ENCODE measurements around the gene FAAP100.
A peak's percentile ranks its signal among the peaks of the same experiment; 100 is the strongest.

The FAAP100 gene

GRCh38 chr17:81511554-81511803 lies 40.7 kb downstream of the FAAP100 start:
- TF ChIP-seq REST (IDR thresholded peaks at IDR 0.05; ENCODE audit: insufficient read depth in 1 of 2, low read depth in 2 of 2, low read length in 2 of 2) (no peak), POLR2AphosphoS5 (IDR thresholded peaks at IDR 0.05; ENCODE audit: low read depth, low read length) (no peak; the same call in 1 of the 2 replicates), SIN3A (IDR thresholded peaks at IDR 0.05; ENCODE audit: borderline replicate concordance, insufficient read depth, low read length) (no peak), FOXP2 (optimal IDR thresholded peaks at IDR 0.05; ENCODE audit: borderline replicate concordance, extremely low read depth, extremely low read length, insufficient read depth) (no peak), TAF1 (IDR thresholded peaks at IDR 0.05; ENCODE audit: borderline replicate concordance, insufficient read depth, low read length) (no peak)

GRCh38 chr17:81510785-81511553 lies 41.2 kb downstream of the FAAP100 start:
- TF ChIP-seq POLR2AphosphoS5 (IDR thresholded peaks at IDR 0.05; ENCODE audit: low read depth, low read length): no peak; the same call in 1 of the 2 replicates
- TF ChIP-seq FOXP2 (optimal IDR thresholded peaks at IDR 0.05; ENCODE audit: borderline replicate concordance, extremely low read depth, extremely low read length, insufficient read depth): no peak
- TF ChIP-seq SIN3A (IDR thresholded peaks at IDR 0.05; ENCODE audit: borderline replicate concordance, insufficient read depth, low read length): no peak
- TF ChIP-seq REST (IDR thresholded peaks at IDR 0.05; ENCODE audit: insufficient read depth in 1 of 2, low read depth in 2 of 2, low read length in 2 of 2): no peak
- TF ChIP-seq TAF1 (IDR thresholded peaks at IDR 0.05; ENCODE audit: borderline replicate concordance, insufficient read depth, low read length): no peak

DNA sequence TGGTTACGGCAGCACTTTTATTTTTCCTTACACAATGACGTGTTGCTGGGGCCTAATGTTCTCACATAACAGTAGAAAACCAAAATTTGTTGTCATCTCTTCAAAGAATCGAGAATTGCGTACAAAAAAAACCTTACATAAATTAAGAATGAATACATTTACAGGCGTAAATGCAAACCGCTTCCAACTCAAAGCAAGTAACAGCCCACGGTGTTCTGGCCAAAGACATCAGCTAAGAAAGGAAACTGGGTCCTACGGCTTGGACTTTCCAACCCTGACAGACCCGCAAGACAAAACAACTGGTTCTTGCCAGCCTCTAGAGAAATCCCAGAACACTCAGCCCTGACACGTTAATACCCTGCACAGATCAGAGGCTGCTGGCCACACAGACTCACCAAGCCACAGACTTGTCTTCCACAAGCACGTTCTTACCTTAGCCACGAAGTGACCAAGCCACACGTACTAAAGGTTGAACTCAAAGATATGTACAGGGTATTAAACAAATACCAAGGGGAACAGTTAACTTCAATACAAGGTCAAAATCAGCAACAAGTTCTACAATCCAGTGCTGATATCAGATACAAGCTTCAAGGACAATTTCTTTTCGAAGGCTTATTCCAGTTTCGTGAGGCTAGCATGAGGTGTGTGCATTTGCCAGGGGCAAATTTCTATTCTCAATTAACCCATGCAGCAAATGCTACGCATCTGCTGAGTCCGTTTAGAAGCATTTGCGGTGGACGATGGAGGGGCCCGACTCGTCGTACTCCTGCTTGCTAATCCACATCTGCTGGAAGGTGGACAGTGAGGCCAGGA lies 42.0 kb downstream of the FAAP100 start:
- TF ChIP-seq FOXP2 (optimal IDR thresholded peaks at IDR 0.05; ENCODE audit: borderline replicate concordance, extremely low read depth, extremely low read length, insufficient read depth): no peak
- TF ChIP-seq TAF1 (IDR thresholded peaks at IDR 0.05; ENCODE audit: borderline replicate concordance, insufficient read depth, low read length): no peak; the same call in 1 of the 2 replicates
- TF ChIP-seq POLR2AphosphoS5 (IDR thresholded peaks at IDR 0.05; ENCODE audit: low read depth, low read length): 0 out of 2 replicates have a peak, but pooled peaks have one; percentile 34
- no peak for TF ChIP-seq SIN3A (IDR thresholded peaks at IDR 0.05; ENCODE audit: borderline replicate concordance, insufficient read depth, low read length)

DNA sequence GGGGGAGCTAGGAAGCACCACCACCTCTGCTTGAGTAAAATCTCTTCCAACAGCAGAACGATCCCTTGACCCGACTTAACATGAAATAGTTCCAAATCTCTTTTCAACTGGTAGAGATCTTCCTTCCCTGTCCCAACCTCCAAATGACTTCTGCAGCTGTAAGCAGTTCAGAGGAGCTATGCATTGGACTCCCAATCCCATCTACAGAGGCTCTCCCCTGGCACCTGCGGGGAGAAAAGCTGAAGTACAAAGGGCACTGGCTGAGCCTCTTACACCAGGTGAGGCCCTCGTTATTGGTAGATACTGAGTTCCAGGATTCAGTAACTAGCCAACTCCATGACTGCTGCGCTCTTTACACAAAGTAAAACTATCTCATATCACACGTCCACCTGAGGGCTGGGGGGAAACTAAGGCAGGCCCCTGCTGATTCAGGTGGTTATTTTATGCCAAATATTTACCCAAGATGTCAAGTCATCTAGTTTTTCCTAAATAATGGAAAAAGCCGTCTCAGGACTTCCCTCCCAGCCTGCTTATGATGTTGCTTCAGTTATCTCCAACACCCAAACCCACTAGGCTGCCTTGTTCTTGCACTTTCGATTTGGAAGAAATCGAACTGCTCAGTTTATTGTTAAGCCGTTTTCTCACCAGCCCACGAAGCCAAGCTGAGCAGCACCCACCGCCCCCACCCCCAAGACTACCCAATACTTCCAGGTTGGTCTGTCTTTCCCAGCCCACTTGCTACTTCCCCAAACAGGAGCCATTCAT lies 42.8 kb downstream of the FAAP100 start:
- TF ChIP-seq REST (IDR thresholded peaks at IDR 0.05; ENCODE audit: insufficient read depth in 1 of 2, low read depth in 2 of 2, low read length in 2 of 2) (no peak), FOXP2 (optimal IDR thresholded peaks at IDR 0.05; ENCODE audit: borderline replicate concordance, extremely low read depth, extremely low read length, insufficient read depth) (no peak), POLR2AphosphoS5 (IDR thresholded peaks at IDR 0.05; ENCODE audit: low read depth, low read length) (peak; percentile 77), SIN3A (IDR thresholded peaks at IDR 0.05; ENCODE audit: borderline replicate concordance, insufficient read depth, low read length) (0 out of 2 replicates have a peak, but pooled peaks have one; percentile 7), TAF1 (IDR thresholded peaks at IDR 0.05; ENCODE audit: borderline replicate concordance, insufficient read depth, low read length) (no peak; the same call in 1 of the 2 replicates)

DNA sequence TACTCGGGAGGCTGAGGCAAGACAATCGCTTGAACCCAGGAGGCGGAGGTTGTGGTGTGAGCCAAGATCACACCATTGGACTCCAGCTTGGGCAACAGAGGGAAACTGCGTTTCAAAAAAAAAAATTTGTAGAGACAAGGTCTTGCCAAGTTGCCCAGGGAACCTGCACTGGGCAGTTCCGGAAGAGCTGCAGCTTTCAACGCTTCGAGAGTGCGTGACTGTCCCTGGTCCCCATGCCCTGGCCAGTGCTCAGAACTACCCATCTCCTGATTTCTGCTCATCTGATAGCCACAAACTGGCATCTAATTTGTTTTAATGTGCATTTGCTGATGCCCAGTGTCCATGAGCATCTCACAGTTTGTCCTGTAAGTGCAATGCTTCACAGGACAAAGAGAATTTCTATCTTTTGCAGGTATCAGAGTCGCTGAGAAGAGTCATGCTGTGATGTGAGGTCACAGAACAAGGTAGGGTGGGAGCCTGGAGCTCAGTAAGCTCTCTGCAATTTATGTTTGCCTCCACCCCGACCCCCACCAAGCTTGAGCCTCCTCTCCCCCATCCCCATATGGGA lies 43.4 kb downstream of the FAAP100 start:
- TF ChIP-seq POLR2AphosphoS5 (IDR thresholded peaks at IDR 0.05; ENCODE audit: low read depth, low read length) (peak; percentile 85), REST (IDR thresholded peaks at IDR 0.05; ENCODE audit: insufficient read depth in 1 of 2, low read depth in 2 of 2, low read length in 2 of 2) (no peak), SIN3A (IDR thresholded peaks at IDR 0.05; ENCODE audit: borderline replicate concordance, insufficient read depth, low read length) (peak; percentile 7; the same call in 1 of the 2 replicates)
